Measurements from ENCODE around the gene TPRA1. TPM values are rescaled to one million over a fixed set of nuclear protein-coding genes. Genes with fewer than 3 reads are reported as not detected.

Gene TPRA1
- total RNA-seq, 1 experiment from 2014 or later = 20.0 TPM

DNA sequence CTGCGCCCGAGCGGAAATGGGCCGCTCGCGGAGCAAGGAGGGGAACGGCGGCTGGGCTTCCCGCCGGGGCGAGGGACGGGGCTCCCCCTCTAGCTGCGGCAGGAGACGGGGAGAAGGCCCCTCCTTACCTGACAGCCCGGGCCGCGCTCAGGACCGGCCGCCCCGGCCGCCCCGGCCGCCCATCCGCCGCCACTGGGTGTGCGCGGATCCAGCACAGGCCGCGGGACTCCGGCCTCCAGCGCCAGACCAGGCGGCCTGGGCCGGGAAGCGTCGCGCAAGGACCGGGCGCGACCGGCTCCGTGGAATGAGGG is 296 bp downstream of the TPRA1 start:
- H3K23ac ChIP-seq (ENCODE audit: insufficient read length, low read depth, low read length) = no peak overlapping the region
- no peak for DNase-seq
- H3K27ac Mint-ChIP-seq = peak overlapping the region in 1 of 3 experiments; percentile 94; a peak in 1 of 7 replicates
- no peak overlapping the region for H3T11ph ChIP-seq (ENCODE audit: low read length)
- H2BK15ac ChIP-seq (ENCODE audit: low read depth, low read length) = no peak overlapping the region
- no peaks in the 10 kb centered on the region; a peak in 1 of 5 replicates for H3K9me3 Mint-ChIP-seq
- peak overlapping the region; percentile 35 for H3K9ac ChIP-seq (ENCODE audit: extremely low read depth, insufficient read length, low read length)
- peaks cover 21 to 22% of the 10 kb centered on the region in 2 experiments for H3K4me1 Mint-ChIP-seq
- no peak overlapping the region for H4K5ac ChIP-seq (ENCODE audit: insufficient read length, low read depth, low read length)
- H3K79me2 ChIP-seq (ENCODE audit: insufficient read depth, low read length) = no peaks in the 10 kb centered on the region
- H2BK120ac ChIP-seq (ENCODE audit: low read depth, low read length, poor library complexity, severe bottlenecking) = no peak overlapping the region
- H3K56ac ChIP-seq (ENCODE audit: insufficient read length, low read depth, low read length) = no peak overlapping the region
- H3K4me3 Mint-ChIP-seq = peak overlapping the region; percentile 75 to 93
- no peak overlapping the region for H3K14ac ChIP-seq (ENCODE audit: insufficient read depth, low read length)
- H3K23me2 ChIP-seq (ENCODE audit: insufficient read length, low read depth, low read length, poor library complexity, severe bottlenecking) = peaks cover 5% of the 10 kb centered on the region
- TF ChIP-seq, protein P1, sequence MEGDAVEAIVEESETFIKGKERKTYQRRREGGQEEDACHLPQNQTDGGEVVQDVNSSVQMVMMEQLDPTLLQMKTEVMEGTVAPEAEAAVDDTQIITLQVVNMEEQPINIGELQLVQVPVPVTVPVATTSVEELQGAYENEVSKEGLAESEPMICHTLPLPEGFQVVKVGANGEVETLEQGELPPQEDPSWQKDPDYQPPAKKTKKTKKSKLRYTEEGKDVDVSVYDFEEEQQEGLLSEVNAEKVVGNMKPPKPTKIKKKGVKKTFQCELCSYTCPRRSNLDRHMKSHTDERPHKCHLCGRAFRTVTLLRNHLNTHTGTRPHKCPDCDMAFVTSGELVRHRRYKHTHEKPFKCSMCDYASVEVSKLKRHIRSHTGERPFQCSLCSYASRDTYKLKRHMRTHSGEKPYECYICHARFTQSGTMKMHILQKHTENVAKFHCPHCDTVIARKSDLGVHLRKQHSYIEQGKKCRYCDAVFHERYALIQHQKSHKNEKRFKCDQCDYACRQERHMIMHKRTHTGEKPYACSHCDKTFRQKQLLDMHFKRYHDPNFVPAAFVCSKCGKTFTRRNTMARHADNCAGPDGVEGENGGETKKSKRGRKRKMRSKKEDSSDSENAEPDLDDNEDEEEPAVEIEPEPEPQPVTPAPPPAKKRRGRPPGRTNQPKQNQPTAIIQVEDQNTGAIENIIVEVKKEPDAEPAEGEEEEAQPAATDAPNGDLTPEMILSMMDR (conservative IDR thresholded peaks at IDR 0.05) = no peak
- no peak overlapping the region for H4K91ac ChIP-seq (ENCODE audit: insufficient read length, low read depth, low read length)
- H4K20me1 ChIP-seq (ENCODE audit: control insufficient read depth, insufficient read depth, insufficient read length) = peaks cover 3% of the 10 kb centered on the region
- no peak overlapping the region for H2BK20ac ChIP-seq (ENCODE audit: low read depth, low read length, poor library complexity, severe bottlenecking)
- peaks cover 4% of the 10 kb centered on the region for H3K27me3 Mint-ChIP-seq (ENCODE audit: low read depth)
- no CpG with 5 or more reads among the region's 41 CpGs for WGBS (ENCODE audit: extremely low coverage, insufficient read length, low lambda C conversion rate)
- no peak overlapping the region for H3K27ac ChIP-seq (ENCODE audit: insufficient read length, low read depth, low read length)
- H3K36me3 Mint-ChIP-seq (ENCODE audit: insufficient read depth in 1 of 3, low read depth in 3 of 3) = peaks cover 0 to 8% (median 4%) of the 10 kb centered on the region in 3 experiments; a peak in 3 of 7 replicates
- no peak overlapping the region for H2AFZ ChIP-seq (ENCODE audit: low read length)
- no peak overlapping the region for H3K4ac ChIP-seq (ENCODE audit: low read depth, low read length)
- H3K4me2 ChIP-seq (ENCODE audit: insufficient read depth, insufficient read length, low read length) = peak overlapping the region; percentile 34
- H4K8ac ChIP-seq (replicated peaks; ENCODE audit: insufficient read length, low read depth, low read length) = no peak overlapping the region
- H3K18ac ChIP-seq (ENCODE audit: insufficient read length, low read depth, low read length) = no peak overlapping the region
- no peaks in the 10 kb centered on the region for H3K4me1 ChIP-seq (ENCODE audit: insufficient read depth, low read length)
- H2BK12ac ChIP-seq (ENCODE audit: insufficient read length, low read depth, low read length) = no peak overlapping the region
- no peak overlapping the region for H2BK5ac ChIP-seq (ENCODE audit: insufficient read length, low read length)
- H3K79me1 ChIP-seq (ENCODE audit: insufficient read depth, low read depth, low read length, poor library complexity, severe bottlenecking) = no peaks in the 10 kb centered on the region
- no peaks in the 10 kb centered on the region for H3K9me3 ChIP-seq (ENCODE audit: control insufficient read depth, low read depth, low read length)
- no peak overlapping the region for H2AK5ac ChIP-seq (ENCODE audit: insufficient read length, low read length)
- H3K27me3 ChIP-seq (ENCODE audit: insufficient read depth, low read length) = no peaks in the 10 kb centered on the region

Data from H9 (cell line).